Measurements from ENCODE around the gene MTHFSD.

The MTHFSD gene

DNA sequence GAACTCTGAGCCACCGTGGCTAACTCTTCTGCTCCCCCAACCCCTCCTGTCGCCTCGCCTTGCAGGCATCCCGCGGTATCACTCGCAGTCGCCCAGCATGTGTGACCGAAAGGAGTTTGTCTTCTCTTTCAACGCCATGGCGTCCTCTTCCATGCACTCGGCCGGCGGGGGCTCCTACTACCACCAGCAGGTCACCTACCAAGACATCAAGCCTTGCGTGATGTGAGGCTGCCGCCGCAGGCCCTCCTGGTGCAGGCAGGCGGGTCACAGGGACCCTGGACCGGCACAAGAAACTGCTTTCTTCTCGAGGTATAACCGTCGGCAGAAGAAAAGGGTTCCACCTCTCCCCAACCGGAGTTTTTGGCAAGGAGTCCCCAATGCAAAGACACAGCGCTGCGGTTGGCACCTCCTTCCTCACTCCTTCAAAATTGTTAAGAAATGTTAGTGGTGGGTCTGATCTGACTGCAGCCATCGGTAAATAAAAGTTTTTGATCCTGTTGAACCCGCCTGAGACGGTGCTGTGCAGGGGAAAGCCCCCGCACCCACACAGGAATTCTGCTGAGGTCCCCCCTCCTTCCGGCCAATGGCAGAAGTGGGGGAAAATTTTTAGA lies 42.1 kb downstream of the MTHFSD start:
- no peak for DNase-seq

DNA sequence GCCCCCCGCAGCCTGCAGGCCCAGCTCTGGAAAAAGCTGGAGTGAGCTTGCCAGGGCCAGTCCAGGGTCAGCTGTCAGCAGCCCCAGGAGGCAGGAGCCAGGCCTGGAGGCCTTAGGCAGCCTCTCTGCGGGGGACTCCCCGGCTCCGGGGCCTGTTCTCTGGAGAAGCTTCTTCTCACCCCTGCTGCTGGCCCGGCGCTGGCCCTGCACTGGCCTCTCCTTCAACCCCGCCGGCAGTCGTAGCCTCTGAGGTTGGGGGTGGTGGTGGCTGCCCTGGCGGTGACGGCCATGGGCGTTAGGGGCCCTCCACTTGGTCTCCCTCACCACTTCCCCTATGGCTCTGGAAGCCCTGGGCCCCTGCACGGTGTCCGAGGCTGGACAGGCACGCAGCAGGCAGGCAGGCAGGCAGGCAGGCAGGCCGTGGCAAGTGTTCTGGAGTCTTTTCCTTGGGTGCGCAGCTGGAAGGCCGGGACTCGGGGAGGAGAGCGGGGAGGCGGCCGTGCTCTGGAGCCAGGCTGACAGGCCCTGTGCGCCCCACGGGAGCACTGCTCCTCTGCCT lies 42.7 kb downstream of the MTHFSD start:
- DNase-seq = no peak

DNA sequence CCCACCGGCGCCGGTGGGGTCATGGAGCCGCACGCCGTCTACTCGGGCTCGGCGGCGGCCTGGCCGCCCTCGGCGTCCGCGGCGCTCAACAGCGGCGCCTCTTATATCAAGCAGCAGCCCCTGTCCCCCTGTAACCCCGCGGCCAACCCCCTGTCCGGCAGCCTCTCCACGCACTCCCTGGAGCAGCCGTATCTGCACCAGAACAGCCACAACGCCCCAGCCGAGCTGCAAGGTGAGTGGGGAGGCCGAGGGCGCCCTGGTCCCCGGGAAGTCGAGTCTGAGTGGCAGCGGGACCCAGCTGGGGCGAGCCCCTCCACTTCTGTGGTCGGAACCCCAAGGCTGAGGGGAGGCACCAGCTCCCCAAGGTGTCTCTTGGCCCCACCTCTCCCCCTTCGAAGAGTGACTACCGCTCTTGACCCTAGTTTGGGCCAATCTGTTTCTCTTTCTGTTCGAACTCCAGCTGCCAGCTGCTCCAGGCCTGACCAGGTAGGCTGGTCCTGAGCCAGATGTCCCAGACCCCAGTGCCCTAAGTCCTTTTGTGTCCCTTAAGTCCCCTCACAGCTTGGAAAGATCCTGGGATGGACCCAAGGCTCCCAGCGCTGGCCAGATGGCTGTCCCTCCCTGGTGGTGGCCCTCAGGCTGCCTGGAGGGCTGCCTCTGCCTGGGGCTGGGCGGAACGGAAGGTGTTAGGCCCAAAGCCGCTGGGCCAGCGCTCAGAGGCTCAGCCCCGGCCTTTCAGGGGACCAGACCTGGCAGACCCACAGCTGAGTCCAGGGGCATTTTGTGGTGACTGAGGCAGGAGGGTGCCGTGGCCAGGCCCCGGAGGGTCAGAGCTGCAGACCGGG lies 43.5 kb downstream of the MTHFSD start:
- DNase-seq = no peak

GRCh38 chr16:86510465-86511261 lies 44.4 kb downstream of the MTHFSD start, which contains the start of gene FOXF1:
FOXF1 (plus strand) TSS chr16:86510527; CDS start chr16:86510570, 43 bp downstream.
- DNase-seq = peak in 1 of 2 experiments; percentile 37

- no peak for DNase-seq
Measured at GRCh38 chr16:86509759-86510464, 45.1 kb downstream of the MTHFSD start.

DNA sequence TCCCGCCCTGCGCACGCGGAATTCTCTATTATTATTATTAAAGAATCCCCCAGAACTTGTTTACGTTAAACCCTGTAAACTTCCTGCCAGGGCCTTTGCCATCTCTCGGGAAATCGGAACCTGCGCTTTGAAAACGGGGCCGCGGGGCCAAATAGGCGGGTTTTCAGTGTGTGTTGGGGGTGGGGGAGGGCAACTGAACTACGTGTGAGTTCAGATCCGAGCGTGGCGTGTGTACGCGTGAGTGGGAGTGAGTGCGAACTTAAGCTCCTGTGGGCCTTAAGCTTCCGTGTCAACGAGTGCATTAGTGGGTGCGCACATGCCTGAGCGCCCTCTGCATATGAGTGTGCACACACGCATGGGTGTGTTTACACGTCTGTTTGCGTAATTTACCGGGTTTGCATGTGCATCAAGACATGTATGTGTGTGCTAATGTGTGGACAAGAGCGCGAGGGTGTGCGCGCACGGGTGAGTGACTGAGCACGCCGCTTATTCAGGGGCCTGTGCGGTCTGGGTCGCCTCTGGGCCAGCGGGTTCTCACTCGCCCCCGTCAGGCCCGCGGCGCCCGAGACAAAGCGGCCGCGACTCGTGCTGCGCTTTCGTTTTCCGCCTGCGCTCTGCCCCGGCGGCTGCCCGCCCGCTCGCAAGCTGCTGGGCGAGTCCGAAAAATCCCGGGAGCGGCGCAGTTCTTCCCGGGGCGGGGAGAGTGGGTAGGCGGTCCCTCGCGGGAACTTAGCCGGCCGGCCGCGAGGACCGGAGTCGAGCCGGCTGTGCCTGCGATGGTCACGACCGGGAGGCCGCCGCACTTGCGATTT lies 45.9 kb downstream of the MTHFSD start:
- no peak for DNase-seq

DNA sequence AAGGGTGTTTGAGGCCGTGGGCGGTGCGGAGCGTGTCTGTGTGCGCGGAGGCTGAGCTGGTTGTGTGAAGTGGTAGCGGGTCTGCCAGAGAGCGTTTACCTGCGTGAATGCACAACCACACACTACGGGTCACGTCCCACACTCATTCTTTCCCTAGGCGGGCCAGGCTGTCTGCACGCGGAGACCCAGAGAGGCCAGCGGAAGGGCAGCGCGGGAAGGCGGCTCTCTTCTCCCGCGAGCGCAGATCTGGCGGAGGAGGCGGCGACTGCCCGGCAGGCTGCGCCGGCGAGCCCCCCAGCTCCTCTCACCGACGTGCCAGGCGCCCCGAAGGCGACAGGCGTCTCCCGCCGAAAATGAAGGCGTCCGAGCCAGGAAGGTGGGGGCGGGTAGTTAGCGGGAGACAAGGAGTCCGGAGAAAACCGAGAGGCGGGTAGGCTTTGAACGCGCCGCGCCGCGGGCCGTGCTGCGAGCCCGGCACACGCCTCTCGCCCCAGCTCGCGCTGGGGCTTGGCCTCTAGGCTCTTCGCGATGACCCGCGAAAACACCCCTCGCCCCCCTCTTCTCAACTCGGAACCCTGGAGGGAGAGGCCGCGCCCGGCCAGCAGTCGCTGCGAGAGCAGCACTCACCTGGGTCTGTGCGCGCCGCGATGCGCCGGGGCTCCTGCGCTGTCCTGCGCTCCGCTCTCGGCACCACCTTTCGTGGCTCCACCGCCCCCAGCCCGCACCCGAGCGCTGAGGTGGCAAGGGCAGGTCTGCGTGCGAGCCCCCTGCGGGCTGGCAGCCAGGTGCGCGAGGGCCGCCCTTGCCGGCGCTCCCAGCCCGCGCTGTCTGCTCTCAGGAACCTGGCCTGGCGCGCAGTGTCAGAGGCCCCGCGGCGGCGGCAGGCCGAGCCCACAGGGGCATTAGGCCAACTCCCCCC lies 46.7 kb downstream of the MTHFSD start:
- DNase-seq = no peak

DNA sequence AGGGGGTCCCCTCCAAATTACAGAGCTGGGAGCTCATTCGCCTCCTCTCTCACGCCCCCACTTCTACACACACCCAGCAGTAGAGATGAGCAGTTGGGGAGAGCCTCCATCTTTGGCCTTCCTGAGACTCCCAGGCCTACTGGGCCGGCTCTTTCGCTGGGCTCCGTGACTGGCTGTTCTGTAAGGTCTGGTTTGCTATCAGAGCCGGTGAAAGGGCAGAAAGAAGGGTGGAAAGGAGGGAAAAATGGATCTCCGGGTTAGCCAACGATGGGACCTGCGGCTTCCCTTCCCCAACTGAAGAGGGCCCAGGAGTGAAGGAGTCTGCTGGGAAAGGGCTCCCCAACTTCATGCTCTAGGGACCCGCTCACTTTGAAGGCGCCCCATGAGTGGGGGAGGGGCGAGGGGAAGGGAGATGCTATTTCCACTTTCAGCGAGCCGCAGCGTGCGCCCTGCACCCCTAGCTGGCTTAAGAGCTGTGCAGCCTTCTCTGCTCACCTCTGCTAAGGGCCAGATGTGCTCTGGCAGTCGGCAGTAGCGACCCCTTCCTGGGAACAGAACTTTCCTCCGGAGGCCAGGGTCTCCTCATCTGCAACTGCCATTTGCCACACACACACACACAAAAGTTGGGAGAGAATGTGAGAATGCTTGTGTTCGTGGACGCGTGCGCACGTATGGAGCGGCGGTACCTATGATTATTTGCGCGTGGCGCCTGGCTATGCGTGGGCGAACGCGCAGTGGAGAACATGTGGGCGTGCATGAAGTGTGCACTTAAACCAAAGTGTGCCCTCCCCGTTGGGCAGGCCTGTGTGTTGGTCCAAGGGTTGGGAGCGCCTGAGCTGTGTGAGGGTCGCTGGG lies 47.6 kb downstream of the MTHFSD start:
- DNase-seq = no peak

- DNase-seq = no peak
Measured at GRCh38 chr16:86505899-86506864, 48.9 kb downstream of the MTHFSD start.

DNA sequence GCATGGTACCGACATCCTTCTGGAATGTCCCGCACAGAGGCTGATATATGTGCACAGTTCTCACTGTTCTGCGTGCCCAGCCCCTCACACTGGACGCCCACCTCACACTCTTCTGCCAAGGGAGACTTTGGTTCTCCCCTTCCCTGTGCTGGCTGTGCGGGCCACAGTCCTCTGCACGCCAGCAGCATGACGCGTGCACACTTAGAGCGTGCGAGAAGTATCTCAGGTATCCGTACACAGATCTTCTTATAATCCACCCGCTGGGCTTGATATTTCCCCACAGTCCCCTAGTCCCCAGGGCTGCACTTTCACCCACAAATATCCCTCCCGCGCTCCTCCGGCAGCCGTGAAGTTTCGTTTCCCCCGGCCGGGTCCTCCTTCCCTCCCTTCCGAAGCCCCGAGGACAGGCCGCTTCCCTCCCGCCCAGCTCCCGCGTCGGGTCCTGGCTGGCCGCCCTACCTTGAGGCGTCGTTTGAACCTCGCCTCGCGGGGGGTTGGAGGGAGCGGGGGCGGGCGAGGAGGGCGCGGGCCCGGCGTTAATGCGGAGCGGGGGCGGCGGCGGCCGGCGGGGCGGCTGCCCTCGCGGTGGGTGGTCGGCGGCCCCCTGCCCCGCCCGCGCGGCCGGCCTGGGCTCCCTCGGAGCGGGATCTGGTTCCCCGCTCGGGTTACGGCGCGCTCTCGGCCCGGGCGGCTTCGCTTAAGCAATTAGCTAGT lies 49.7 kb downstream of the MTHFSD start:
- no peak for DNase-seq

DNA sequence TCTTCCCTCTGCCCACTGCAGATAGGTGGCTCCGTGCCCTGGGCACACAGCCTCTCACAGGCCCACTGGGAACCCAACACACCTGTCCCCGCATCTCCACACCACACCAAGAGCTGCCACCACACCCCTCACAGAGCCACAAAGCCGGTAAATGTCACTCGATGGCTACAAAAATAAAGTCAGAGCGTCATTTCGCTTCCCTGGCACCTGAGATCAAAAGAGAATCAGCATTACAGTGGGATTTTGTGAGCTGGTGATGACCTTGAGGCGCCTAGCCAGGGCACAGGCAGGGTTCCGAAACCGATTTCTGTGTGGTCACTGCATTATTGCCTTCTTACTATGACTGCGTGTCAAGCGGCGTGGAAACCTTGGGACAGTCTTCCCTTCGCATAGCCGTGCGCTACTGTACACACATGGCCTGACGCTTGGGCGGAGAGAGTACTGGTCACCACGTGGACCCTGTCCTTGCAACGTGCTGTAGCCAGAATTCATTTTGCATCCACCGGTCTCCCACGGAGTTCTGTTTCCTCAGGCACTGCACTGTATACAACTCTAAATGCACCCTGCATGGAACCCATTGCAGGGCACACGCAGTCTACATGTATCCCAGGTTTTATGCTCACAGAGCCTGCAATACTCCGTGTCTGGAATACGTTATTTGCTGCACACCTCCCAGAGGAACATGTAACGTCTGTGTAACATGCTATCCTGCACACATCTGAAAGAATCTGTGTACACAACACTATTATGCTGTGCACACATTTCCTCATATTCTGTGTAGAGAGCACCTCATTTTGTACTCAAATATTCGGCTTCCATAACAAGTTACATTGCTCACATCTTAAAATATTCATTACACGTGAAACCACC lies 50.5 kb downstream of the MTHFSD start:
- DNase-seq = no peak

DNA sequence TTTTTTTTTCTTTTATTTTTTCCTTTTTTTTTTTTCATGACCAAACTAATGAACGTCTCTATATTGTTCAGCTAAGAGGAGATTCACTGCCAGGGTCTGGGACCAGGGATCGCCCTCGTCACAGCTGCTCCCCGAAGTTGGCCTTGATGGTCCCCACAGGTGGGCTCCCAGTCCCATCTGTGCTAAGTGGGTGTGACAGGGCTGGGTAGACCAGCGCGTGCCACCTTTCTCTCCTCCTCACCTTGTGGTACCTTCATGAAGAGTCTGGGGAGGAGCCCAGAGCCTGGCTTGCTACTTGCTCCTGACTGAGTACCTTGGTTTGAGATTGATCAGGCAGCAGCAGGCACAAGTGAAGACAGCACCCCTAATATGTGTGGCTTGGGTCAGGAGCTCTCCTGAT lies 51.2 kb downstream of the MTHFSD start:
- DNase-seq = no peak

GRCh38 chr16:86502856-86503748 lies 51.9 kb downstream of the MTHFSD start:
- DNase-seq = no peak

- no peak for DNase-seq
Measured at GRCh38 chr16:86501989-86502855, 52.8 kb downstream of the MTHFSD start.

Measured in NCI-H524 (cell line).